HG02642 (cell line): ENCODE results near the gene GRID1.

ENCODE experiments used
- ATAC-seq: cut with Tn5 transposase; IDR thresholded peaks from one replicate; pipeline ENCODE4 v1.9.1; 2021; ENCODE audit warnings: mild to moderate bottlenecking; ENCODE audit not compliant: unreplicated experiment, poor library complexity

Gene GRID1

DNA sequence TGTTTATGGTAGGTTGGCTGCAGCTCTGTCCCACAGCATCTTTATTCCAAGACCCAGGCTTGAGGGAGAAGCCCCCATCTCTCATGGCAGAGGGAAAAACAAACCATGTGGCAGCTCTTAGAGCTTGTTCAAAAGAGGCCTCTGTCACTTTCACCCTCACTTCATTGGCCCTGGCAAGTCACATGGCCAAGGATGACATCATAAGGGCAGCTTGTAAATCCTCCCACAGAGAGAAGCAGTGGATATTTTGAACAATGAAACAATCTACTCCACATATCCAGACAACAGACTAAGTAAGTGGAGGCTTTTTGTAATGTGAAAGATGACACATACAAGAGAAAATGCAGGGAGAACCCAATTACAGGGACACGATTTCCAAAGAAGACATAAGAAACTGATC is 108.1 kb downstream of the GRID1 start:
- ATAC-seq, result no peak

DNA sequence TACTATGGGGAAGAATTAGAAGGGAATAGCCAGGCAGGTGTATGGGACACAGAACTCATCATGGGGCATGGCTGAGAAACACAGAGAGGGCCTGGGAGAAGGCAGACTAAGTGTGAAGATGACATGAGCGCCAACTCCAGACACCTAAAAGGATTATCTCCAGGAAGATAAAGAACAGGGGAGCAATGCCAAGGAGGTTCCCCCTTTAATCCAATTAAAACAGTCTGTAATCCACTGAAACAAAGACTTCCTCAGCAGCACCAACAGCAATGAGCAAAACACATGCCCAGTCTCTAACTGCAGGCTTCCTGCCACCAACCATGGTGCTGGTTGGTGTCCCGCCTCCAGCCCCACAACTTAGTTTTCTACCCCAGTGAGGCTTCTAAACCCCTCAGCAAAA is 108.9 kb downstream of the GRID1 start:
- ATAC-seq, result no peak

DNA sequence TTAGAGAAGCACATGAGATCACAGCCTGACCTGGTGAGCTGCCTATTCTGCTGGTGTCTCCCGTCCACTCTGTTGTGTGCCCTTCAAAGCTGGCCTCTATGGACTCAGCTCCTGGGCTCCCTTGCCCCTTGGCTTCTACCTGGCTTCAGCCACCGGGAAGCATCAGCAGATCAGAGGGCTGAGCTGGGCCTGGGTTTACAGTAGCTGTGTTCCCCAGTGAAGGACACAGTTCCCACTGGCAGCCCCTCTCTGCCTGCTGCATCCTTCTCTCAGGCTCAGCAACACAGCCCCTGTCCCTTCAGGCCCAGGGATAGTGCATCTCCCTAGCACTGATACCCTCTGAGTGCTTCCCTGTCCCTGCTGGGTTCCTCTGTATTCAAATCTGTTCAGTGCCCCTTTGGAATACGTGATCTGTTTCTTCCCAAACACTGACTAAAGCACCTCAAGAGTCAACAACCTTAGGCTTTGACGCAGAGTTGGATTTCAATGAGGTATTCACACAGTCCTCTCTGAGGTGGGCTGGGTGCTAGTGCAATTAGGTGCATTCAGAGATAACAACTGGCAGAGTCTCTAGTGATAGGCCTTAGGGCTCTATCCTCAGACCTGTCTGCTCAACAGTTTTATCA is 109.8 kb downstream of the GRID1 start:
- no peak for ATAC-seq

DNA sequence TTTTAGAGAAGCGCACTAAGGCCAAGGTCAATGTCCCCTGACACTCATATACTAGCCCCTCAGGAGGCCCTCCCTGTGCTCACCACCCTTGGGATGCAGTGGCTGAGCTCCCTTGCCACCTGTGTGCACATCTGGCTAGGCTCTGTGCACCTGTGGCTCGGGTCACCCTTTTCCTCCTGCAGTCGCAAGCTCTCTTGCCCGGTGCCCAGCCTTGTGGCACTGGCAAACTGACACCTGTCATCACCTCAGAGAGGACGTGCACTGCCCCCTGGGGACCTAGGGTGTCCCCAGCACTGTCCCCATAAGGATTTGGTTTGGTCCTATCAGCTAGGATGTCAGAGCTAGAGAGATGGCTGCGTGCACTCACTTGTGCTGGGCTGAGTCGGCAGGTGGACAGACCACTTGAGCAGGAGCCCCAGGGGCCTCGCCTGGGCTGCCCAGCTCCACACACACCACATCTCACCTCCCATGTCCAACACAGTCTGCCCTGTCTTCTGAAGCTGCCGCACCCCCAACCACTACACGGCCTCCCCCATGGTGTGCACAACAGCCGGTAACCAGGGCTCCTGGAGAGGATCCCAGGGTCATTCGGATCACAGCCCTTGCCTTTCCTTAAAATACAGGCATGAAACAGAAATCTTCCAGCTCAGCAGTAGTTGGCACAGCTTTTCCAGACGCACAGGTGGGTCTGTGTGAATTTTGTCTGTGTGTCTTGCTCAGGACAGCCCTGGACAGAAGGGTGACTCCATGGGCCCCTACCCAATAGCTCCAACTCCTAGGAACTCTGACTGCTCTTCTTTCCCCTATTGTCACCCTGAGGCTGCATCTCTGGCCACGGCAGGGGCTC is 111.0 kb downstream of the GRID1 start:
- no peak for ATAC-seq

DNA sequence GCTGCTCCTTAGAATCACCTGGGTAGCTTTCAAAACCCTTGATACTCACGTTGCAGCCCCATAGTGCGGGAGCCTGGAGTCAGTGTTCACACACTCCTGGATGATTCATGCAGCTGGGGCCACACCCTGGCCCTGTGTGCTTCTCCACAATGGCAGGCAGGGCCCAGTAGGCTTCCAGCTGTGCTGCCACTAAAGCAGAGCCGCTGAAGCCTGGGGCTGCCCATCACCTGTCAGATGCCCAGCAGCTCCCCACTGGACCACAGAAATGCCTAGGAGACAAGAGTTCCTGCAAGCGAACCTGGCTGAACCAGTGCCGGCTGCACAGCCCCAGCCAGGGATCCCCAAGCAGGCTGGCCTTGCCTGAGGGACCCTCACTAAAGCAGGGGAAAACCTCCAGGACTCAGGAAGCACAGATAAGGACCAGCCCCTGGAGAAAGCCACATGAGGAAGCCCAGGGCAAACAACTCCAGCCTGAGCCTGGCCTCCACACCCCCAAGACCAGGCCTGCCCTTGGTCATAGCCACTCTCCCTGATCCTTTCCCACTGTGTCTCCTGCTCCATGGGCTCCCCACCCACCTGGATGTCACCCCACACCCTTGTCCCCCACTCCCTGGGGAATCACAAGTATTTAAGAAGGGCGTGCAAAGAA is 111.9 kb downstream of the GRID1 start:
- no peak for ATAC-seq

DNA sequence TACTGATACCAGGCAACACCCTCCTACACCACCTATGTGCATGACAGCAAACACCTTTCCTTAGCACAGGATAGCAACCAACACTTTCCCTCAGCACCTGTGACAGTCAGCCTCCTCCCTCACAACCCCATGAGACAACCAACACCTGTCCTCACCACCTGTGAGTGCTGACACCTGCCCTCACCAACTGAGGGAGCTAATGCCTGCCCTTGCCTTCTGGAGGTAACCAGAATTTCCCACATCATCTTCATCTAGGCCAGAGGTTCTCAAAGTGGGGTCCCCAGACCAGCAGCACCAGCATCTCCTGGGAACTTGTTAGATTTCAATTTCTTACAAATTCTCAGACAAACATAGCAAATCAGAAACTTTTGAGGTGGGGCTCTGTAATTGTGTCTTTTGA is 112.5 kb downstream of the GRID1 start:
- ATAC-seq, result no peak

DNA sequence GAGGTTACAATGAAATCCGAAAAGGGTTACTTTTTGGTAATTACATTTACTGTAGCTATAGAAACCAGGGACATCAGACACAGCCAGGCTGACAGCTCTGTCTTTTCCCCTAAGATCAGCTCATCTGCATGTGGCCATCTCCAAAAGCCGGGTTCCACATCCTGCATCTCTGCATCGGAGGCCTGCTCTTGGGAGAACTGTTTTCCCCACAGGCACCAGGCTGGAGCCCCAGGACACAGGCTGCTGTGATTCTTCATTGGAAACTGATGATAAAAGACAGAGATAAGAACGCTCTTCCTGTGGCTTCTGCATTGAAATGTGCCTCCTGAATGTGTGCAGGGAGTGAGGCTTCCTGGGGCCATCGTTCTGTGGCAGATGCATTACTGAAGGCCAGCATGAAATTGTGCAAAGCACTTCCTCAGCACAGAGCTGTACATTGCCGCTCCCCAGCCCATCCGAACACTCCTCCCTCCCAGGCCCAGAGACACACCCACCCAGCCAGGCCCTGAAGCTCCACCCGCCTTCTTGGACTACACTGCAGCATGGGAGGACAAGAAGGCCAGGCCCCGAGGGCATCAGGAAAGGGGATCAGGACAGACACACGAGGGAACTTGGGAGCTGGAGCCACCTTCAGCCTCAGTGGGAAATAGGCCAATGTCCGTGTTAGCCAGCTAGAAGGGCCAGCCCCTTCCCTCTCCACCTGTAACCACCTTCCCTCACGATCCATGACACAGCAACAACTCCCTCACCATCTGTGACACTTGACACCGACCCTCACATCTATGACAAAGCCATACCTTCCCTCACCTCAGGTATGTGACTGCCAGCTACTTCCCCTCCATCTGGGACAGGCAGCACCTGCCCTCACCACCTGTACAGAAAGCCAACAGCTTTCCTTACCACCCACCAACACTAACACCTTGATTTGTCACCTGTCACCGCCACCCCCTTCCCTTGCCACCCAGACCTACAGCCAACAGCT is 113.2 kb downstream of the GRID1 start:
- no peak for ATAC-seq

DNA sequence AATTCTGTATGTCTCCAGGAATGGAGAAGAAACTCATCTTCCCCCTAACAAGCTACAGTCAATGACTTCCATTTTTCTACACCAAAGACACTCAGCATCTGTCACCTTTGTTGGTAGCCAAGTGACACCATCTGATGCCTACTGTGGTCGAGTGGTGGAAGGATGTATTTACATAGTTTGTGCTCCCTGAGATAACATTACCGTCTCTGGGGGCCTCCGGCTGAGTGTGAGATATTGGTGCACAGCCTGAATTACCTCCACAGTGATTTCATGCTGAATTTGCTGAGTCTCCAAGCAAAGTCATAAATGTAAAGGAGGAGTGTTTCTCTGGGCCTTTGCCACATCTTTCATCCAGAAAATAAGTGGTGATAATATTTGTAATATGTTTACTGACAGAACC is 114.0 kb downstream of the GRID1 start:
- ATAC-seq, result no peak

DNA sequence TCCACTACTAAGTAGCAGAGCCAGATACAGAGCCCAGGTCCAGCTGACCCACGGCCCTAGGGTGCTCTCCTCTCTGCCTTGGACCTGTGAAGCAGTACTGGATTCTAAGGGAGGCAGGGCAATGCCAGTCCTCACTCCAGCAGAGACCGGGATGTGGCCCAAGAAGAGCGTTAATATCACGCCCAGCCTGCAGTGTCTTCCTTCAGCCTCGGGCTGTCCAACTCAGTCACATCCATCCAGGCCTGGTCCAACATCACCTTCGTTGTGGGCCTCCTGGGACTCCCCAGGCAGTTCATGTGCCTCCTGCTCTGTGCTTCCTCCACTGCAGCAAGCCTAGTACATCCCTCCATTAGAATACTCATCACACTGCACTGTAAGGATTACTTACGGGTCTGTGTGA is 114.5 kb downstream of the GRID1 start:
- no peak for ATAC-seq

DNA sequence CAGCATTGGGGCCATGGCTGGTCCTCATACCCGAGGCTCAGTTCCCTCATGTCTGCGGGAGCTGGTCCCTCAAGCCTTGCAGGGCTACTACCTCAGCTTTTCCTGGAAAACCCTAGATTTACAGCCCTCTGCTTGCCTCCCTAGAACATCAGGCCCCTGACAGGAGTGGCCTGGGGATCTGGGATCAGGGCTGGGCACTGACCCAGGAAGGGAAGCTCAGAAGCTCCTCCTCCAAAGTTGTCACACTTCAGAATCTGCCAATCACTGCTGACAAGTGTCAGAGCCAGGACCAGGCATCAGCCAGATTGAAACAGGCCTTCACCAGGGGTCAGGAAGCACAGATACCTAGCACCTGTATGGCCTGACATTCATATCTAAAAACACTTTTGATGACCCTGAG is 115.2 kb downstream of the GRID1 start:
- ATAC-seq, result no peak

DNA sequence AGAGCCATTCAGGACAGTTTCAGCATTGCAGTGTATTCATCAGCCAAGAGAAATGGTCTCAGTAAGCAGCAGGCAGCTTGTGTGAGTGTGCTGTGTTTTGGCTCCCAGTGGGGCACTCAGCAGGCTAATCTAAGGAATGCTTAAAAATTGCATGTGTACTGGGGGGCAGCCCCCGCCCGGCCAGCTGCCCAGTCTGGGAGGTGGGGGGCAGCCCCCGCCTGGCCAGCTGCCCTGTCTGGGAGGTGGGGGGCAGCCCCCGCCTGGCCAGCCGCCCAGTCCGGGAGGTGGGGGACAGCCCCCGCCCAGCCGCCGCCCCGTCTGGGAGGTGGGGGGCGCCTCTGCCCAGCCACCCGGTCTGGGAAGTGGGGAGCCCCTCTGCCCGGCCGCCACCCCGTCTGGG is 116.2 kb downstream of the GRID1 start:
- no peak for ATAC-seq

DNA sequence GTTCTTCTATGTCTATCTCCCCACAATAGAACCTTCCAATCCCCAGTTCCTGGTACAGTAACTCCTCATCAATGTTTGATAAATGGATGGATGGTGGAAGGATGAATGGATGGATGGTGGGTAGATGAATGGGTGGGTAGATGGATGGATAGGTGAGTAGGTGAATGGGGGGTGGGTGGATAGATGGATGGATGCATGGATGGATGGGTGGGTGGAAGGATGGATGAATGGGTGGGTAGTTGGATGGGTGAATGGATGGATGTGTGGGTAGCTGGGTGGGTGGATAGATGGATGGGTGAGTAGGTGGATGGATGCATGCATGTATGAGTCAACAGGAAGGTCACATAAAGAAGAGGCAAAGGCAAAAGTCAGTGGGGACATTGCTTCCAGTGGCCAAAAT is 116.8 kb downstream of the GRID1 start:
- ATAC-seq, result no peak

DNA sequence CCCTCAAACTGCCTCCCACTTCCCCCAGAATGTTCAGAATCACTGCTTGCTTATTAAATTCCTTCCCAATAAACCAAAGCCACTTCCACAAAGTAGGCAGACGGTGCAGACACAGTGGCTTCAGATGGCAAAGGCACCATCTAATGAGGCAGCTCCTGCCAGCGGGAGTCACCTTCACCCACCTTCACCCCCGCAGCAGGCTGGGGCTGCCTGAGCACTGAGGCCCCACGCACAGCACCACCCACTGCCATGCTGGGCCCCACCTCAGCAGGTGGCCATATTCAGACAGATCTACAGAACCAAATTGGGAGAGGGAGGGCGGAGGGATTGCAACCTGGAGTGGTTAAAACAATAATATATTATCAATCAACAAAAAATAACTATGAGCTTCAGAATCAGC is 118.5 kb downstream of the GRID1 start:
- ATAC-seq, result no peak

DNA sequence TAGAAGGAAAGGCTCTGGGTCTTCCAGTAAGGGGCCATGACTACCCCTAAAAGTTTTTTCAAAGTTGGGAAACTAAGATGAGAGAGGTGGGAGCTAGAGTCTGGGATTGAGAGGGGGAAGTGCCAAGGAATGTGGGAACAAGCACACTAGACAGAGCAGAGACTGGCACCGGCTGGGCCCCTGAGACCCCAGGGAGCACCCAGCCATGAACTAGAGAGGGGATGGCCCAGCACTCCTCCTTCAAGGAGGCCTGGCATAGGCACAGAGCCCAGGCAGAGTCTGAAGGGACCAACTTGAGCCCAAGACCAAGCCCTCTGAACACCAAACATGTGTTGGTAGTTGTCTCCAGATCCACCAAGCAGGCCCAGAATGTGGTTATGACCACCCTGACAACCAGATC is 119.0 kb downstream of the GRID1 start:
- no peak for ATAC-seq

DNA sequence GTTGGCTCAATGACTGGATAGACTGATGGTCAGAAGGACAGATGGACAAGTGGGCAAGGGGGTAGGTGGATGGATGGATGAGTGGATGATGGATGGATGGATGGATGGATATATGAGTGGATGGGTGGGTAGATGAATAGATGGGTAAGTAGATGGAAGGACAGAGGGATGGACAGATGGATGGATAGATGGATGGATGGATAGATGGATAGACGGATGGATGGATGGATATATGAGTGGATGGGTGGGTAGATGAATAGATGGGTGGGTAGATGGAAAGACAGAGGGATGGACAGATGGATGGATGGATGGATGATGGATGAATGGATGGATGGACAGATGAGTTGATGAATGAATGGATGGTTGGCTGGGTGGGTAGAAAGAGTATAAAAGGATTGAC is 119.5 kb downstream of the GRID1 start:
- ATAC-seq, result no peak

DNA sequence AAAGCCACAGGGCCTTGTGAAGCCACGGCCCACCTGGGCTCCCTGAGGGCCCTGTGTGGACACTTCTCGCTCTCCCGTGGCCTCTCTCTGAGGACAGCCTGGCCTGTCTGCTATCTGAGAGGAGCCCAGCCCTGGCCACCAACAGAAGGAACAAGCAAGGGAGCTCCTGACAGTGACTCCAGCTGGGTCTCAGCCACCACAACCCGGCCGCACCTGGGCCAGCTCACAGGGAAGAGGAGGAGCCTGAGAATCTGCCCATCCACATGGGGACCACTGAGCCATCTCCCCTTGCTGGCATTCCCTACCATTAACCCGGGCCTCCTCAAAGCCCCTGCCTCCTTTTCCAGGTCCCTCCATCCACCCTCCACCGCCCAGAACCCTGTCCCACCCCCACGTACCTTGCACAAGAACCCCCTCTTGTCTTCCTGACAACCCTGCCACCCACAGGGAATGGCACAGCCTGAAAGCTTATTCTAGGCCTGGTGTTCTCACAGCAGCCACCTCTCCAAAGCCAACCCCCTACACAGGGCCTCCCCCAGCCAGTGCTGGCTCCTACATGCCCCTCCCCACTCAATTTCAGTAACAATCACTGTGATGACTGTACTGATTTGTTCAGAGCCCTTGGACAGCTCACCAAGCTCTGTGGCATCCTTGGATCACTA is 120.2 kb downstream of the GRID1 start:
- no peak for ATAC-seq

DNA sequence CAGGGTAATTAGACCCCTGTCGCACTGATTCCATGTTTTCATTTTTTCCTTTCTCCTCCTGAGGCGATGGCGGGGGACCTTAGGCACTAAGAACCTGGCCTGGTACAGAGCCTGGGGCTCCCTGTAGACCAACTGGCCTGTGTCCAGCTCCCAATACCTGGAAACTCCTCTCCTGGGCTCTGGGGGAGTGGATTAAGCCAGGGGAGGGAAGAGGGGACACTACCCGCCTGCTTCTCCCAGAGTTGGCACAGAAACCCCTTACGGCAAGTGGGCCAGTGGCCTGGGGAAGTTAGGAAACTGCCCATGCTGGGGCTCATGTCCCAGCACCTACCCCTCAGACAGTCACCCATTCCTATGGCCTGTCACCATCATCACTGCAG is 121.6 kb downstream of the GRID1 start:
- ATAC-seq, result no peak

DNA sequence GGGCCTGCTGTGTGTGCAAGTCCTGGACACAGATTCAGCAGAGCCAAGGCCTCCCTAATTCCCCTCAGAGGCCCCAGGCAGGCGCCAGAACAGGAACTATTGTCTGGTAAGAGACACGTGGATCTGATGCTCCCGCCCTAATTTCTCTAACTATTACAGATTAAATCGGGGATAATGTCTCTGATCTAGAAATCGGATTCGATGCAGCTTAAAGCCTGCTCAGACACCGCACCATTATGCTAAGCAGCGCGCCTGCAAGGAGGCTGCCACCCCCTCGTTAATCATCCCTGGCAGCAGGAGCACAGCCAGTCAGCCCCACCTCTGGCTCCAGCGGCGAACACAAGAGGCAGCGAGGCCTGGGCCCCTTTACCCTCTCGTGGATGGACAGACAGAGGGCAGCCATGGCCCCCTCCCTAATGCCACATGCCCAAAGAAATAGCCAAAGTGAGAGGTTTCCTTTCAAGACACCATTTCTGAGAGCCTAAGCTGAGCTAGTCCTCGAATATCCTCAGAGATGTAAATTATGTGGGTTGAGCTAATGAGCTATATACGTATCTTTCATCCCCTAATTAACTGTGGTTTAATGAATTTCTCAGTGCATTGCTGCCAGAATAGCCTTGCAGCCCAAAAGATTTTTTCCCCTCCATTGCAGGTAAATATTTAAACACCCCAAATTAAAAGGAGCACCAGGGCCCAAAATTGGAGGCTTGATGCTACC is 122.1 kb downstream of the GRID1 start:
- no peak for ATAC-seq

DNA sequence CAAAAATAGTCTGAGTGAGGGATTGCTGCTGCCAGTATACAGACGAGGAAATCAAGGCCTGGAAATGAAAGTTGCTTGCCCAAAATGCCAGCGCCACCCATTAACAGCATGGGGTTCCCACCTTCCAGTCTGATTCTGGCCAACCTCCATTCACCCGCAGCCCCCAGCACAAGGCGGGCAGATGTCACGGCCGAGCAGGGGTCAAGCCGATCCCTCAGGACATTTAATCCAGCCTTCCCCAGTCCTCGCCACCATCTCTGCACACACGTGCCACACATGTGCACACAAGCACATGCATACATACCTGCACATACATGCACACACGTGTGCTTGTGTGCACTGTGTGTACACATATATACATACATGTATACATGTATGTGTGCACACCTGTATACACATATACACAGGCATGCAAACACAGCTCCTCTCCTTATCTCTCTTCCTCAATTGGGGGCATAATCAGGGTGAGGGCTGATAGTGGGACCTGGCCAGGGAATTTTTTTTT is 122.9 kb downstream of the GRID1 start:
- no peak for ATAC-seq
